ENCODE data around the gene ETV7.
A peak's percentile ranks its signal among the peaks of the same experiment; 100 is the strongest.
"Not testable (repeated sequence)": the region's sequence is repeated elsewhere in the genome, so short reads cannot be mapped to it uniquely, and the experiment has no call there.

ETV7 gene

DNA sequence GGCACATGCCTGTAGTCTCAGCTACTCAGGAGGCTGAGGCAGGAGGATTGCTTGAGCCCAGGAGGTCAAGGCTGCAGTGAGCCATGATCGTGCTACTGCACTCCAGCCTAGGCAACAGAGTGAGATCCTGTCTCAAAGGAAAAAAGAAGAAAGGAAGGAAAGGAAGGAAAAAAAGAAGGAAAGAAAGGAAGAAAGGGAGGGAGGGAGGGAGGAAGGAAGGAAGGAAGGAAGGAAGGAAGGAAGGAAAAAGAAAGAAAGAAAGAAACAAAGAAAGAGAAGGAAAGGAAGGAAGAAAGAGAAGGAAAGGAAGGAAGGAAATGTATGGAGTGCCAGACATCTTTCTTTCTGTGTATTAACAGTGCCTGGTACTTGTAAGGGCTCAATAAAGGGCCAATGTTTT is 49.2 kb downstream of the ETV7 start:
- DNase-seq, result not testable (repeated sequence)

DNA sequence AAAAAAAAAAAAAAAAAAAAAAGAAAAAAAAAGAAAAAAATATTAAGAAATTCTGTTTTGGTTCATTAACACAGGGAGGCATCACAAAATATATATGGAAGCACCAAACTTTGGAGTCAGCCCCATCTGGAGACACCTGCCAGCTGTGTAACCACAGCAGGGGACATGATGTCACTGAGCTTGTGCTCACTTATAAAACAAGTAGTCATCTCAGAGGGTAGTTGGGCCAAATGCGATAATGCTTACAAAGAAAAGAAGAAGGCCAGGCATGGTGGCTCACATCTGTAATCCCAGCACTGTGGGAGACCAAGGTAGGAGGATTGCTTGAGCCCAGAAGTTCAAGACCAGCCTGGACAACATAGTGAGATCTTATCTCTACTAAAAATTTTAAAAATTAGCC is 49.7 kb downstream of the ETV7 start:
- DNase-seq, result no peak

- DNase-seq, result peak; percentile 4
Measured at GRCh38 chr6:36336779-36337241, 50.7 kb downstream of the ETV7 start, which contains the start of gene BNIP5. Gene BNIP5 (minus strand): TSS chr6:36336888. CDS start chr6:36330690, 6,198 bp downstream.

GRCh38 chr6:36336208-36336710 is 51.2 kb downstream of the ETV7 start:
- DNase-seq, result no peak

- DNase-seq, result no peak
Measured at GRCh38 chr6:36335465-36336207, 51.8 kb downstream of the ETV7 start.

- no peak for DNase-seq
Measured at GRCh38 chr6:36334832-36335459, 52.5 kb downstream of the ETV7 start.

GRCh38 chr6:36333931-36334725 is 53.3 kb downstream of the ETV7 start:
- DNase-seq, result no peak

DNA sequence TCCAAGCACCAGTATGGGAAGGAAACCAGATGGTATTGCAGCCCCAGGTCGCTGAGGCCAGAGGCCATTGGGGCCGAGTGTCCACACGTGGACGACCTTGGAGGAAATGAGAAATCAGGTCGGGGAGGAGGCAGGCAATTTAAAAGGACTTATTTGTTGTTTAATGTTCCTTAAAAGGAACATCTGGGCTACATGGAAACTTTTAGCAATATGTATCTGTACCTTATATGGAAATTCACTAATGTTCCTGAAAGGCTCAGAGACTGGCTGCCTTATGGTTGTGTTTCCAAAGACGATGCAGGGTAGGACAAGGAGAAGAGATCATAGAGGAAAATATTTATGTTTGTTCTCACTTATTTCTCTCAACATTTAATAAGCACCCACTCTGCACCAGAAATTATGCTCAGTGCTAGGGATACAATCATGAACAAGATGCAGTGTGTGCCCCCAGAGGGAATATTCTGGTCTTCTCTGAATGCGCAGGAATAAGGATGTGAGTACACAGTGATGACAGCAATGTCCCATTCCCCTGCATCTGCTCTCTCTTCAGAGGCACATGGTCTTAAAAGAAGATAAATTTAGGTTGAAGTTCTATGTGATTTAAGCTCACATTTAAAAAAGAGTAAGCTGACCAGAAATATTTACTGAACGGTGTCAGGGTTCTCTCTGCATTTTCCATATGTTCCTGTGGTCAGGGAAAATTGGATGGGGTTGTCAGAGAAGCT is 54.1 kb downstream of the ETV7 start:
- no peak for DNase-seq

GRCh38 chr6:36331381-36331780 is 56.1 kb downstream of the ETV7 start:
- no peak for DNase-seq

DNA sequence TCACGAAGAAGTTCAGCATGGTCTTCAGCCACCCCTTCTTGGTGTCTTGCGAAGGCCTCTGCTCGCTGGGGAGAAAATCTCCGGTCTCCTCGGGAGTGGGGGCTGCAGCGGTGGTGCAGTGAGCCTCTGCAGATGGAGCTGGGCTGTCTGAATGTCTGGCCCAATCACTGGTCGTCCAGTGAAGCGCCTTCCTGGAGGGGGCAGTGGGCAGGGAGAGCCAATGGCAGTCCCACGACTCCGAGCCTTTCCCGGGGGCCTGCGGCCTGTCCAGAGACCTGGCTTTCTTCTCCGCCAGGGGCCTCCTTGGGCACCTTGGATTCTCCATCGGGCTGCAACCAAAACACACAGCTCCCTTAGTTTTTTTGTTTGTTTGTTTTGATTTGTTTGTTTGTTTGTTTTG is 57.1 kb downstream of the ETV7 start:
- DNase-seq, result no peak

- DNase-seq, result no peak
Measured at GRCh38 chr6:36329798-36330291, 57.6 kb downstream of the ETV7 start.

GRCh38 chr6:36328600-36328999 is 58.9 kb downstream of the ETV7 start:
- DNase-seq, result no peak

DNA sequence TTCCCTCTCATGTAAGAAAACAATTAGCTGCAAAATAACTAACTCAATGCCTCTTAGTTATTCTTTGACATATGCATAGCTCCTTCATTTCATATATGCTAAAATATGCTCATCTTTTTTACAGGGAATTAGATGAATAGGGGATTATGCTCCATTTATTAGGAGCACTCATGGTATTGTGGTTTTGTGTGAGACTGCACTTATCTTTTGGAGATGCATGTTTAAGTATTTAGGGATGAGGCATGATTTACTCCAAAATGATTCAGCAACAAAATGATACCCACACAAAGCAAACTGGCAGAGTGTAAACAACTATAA is 59.6 kb downstream of the ETV7 start:
- no peak for DNase-seq

GRCh38 chr6:36327226-36327918 is 60.1 kb downstream of the ETV7 start:
- no peak for DNase-seq

GRCh38 chr6:36326356-36326995 is 61.0 kb downstream of the ETV7 start:
- DNase-seq, result no peak

DNA sequence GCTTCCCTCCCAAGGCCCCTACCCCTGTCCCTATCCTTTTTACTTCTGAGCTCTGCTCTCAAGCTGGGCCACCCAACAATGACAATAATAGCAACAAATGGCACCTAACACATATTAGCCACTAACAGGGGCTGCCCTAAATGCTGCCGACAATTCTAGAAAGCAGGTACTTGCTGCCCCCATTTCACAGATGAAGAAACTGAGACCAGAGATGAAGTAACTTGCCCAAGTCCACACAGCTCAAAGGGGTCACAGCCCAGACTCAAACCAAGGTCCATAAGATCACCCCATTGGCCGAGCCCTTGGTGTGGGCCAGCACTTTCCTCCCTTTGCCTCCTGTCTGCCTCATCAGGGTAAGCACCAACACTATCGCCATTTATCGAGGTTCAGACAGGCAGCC is 62.8 kb downstream of the ETV7 start:
- no peak for DNase-seq

DNA sequence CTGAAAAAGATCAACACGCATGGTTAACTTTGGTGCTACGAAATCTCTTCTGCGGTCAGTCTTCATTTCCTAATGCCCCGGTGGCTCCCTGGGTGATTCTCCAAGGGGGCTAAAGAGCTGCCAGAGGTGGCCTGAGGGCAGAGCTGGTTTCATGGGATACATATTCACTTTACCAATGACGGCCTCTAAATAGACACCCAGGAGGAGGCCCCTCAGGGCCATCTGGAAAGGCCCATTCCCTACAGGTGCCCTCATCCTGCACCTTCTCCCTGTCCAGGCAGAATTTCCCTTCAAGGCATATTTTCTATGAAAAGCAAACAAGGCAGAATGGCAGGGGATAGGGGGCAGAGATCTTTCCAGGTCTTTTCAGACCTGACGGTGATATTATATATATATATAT is 63.3 kb downstream of the ETV7 start:
- no peak for DNase-seq

DNA sequence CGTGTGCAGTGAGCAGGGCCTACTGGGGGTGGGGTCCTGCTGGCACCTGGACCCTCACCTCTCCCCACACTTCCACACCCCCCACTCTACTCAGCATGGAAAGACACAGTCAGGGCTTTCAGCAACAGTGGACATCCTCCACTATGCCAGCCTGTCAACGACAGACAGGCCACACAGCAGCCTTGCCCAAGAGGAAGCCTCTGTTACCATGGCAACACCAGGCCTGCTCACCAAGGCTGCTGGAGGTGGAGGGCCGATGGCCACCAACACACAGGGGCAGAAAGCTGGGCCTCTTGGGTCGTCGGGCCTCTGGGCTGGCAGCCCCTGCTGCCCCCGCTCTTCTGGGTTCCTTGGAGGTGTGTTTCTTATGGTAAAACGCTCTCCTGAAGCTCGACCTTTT is 64.4 kb downstream of the ETV7 start:
- no peak for DNase-seq

- no peak for DNase-seq
Measured at GRCh38 chr6:36322591-36322990, 64.9 kb downstream of the ETV7 start.

- no peak for DNase-seq
Measured at GRCh38 chr6:36320475-36320874, 67.0 kb downstream of the ETV7 start.

GRCh38 chr6:36319821-36320220 is 67.6 kb downstream of the ETV7 start:
- no peak for DNase-seq

DNA sequence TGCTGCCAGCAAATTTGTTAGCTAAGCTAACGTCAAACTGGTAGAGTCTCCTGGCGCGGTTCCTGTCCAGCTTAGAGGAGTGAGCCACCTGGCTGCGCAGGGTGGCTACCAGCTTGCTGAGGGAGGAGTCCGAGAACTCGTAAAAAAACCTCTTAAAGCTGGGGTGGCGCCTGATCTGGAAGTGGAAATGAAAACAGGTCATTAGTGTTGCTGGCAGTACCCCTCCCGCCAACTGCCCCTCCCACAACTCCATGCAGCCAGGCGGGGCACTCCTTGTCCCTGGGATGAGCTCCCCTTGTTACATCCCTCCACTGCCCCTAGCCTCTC is 68.1 kb downstream of the ETV7 start:
- no peak for DNase-seq

Measured in central memory CD4-positive, alpha-beta T cell (primary cell).